ACC112 (cell line): ENCODE data around the gene LTB.

ENCODE experiments used
- H2AFZ ChIP-seq: fragments of 200-600 bp; sonication (generic); one replicate; pipeline ENCODE4 v1.6.0; 2017; ENCODE audit warnings: antibody characterized with exemption, low read length; ENCODE audit not compliant: unreplicated experiment
- H3K27ac ChIP-seq: fragments of 200-600 bp; sonication (generic); 2 replicates; pipeline ENCODE4 v1.5.1; 2014; ENCODE audit warnings: low read depth, mild to moderate bottlenecking, antibody characterized with exemption, low read length, moderate library complexity
- H3K27me3 ChIP-seq: fragments of 200-600 bp; sonication (generic); 2 replicates; pipeline ENCODE4 v1.6.1; 2014; ENCODE audit warnings: mild to moderate bottlenecking, antibody characterized with exemption, low read length, moderate library complexity, mixed read lengths; ENCODE audit not compliant: insufficient read depth
- H3K36me3 ChIP-seq: fragments of 200-600 bp; sonication (generic); 2 replicates; pipeline ENCODE4 v1.6.1; 2016; ENCODE audit warnings: mild to moderate bottlenecking, antibody characterized with exemption, low read length, moderate library complexity, mixed read lengths; ENCODE audit not compliant: insufficient read depth
- H3K4me1 ChIP-seq: fragments of 200-600 bp; sonication (generic); one replicate; pipeline ENCODE4 v1.6.1; 2016; ENCODE audit warnings: low read length, mixed read lengths; ENCODE audit not compliant: insufficient read depth, unreplicated experiment, control insufficient read depth
- H3K4me3 ChIP-seq: fragments of 200-600 bp; sonication (generic); 2 replicates; pipeline ENCODE4 v1.5.1; 2014; ENCODE audit warnings: mild to moderate bottlenecking, low read depth, low read length
- H3K79me2 ChIP-seq: fragments of 200-600 bp; sonication (generic); one replicate; pipeline ENCODE4 v1.6.0; 2016; ENCODE audit warnings: low read length; ENCODE audit not compliant: control insufficient read depth, unreplicated experiment, insufficient read depth

LTB gene

DNA sequence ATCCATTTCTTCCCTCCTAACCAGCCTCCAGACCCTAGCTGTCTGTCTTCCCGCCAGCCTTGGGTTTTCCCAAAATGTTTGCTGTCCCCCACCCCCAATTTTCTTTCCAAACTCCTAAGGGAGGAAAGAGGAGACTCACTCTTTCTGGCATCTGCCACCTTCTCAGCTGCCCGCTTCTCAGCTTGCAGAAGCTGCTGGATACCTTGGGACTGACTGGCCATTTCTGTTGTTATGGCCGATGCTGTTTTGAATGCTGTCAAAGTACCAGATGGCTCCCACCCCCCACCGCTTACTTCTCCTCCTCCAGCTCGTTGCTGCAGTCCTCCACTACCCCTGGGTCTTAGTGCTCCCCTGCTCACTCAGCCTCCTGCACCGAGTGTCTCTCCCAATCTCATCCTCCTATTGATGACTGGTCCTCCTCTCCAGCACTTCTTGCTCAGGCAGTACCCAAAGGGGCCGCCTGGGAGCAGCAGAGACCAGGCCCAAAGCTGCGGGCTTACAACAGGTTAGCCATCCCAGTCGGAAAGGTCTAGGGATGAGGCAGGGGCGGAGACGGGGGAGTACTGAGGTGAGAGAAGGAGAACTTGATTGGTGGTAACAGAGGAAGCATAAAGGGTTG is 35.8 kb downstream of the LTB start, which contains the start of gene ATP6V1G2:
Gene ATP6V1G2 (minus strand): TSS at position 270 of the 619 bp plus-strand sequence. CDS start 49 bp downstream, at position 221.
- peaks cover 24% of the 10 kb centered on the region for H3K4me1 ChIP-seq

DNA sequence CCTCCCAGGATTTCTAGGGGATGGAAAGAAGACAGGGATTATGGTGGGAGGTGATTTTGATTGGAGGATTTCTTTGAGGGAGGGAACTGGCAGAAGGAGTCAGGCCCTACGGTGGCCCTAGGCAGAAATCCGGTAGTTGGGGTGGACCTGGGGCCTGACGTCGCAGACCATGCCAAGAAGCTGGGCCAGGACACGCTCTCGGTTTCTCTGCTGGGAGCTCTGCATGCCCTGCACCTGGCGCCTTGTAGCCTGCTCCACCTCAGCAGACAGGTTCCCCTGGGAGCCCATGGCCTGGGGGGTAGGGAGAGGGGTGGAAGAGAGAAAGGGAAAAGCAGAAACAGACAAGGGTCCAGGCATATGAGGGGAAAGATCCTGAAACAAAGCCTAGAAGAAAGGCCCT is 36.9 kb downstream of the LTB start:
- H3K27me3 ChIP-seq = no peaks in the 10 kb centered on the region
- H3K79me2 ChIP-seq = peaks cover 39% of the 10 kb centered on the region
- H3K4me3 ChIP-seq = peak overlapping the region; percentile 76; the same call in 1 of the 2 replicates
- H3K4me1 ChIP-seq = peaks cover 24% of the 10 kb centered on the region
- H3K36me3 ChIP-seq = peaks cover 4% of the 10 kb centered on the region
- no peak overlapping the region for H3K27ac ChIP-seq
- no peak overlapping the region for H2AFZ ChIP-seq

More for the DNA sequence above, 35.8 kb downstream of the LTB start, which contains the start of gene ATP6V1G2:
- Histone ChIP-seq H3K79me2 (peaks cover 27% of the 10 kb centered on the region), H3K27ac (peak within 1 kb of the TSS; percentile 65; the same call in 1 of the 2 replicates), H3K27me3 (no peaks in the 10 kb centered on the region), H3K36me3 (no peaks in the 10 kb centered on the region), H3K4me3 (peak within 1 kb of the TSS; percentile 76), H2AFZ (peak within 1 kb of the TSS; percentile 88)

- peaks cover 45% of the 10 kb centered on the region for H3K79me2 ChIP-seq
- H2AFZ ChIP-seq = no peak overlapping the region
- no peak overlapping the region for H3K27ac ChIP-seq
- H3K4me3 ChIP-seq = no peak overlapping the region
- H3K27me3 ChIP-seq = no peaks in the 10 kb centered on the region
- peaks cover 30% of the 10 kb centered on the region for H3K4me1 ChIP-seq
- H3K36me3 ChIP-seq = peaks cover 10% of the 10 kb centered on the region
These were observed 37.5 kb downstream of the LTB start for GRCh38 chr6:31544676-31545075.

DNA sequence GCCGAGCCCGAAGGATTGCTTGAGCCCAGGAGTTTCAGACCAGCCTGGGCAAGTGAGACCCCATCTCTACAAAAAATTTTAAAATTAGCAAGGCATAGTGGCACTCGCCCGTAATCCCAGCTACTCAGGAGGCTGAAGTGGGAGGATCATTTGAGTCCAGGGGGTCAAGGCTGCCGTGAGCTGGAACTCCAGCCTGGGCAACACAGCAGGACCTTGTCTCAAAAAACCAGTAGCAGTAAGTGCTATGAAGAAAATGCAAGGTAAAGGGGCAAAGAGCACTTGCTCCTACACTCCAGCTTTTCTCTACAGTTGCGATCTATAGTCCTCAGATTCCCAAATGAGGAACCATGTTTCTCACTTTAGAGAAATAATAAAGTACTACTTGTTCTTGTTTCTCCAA is 38.6 kb downstream of the LTB start:
- Histone ChIP-seq H3K79me2 (peaks cover 52% of the 10 kb centered on the region), H3K4me1 (peaks cover 38% of the 10 kb centered on the region), H3K4me3 (no peak overlapping the region), H3K27ac (no peak overlapping the region), H3K27me3 (no peaks in the 10 kb centered on the region), H2AFZ (no peak overlapping the region), H3K36me3 (peaks cover 19% of the 10 kb centered on the region)

GRCh38 chr6:31541658-31542521 is 40.3 kb downstream of the LTB start, which contains the start of gene DDX39B:
Gene DDX39B (minus strand): TSS chr6:31542003. CDS start chr6:31540532, 1,471 bp downstream.
- Histone ChIP-seq H3K4me3 (peak within 1 kb of the TSS; percentile 82), H2AFZ (no peak within 1 kb of the TSS), H3K4me1 (peaks cover 31% of the 10 kb centered on the region), H3K36me3 (peaks cover 25% of the 10 kb centered on the region), H3K27me3 (no peaks in the 10 kb centered on the region), H3K27ac (peak within 1 kb of the TSS; percentile 97), H3K79me2 (peaks cover 54% of the 10 kb centered on the region)

DNA sequence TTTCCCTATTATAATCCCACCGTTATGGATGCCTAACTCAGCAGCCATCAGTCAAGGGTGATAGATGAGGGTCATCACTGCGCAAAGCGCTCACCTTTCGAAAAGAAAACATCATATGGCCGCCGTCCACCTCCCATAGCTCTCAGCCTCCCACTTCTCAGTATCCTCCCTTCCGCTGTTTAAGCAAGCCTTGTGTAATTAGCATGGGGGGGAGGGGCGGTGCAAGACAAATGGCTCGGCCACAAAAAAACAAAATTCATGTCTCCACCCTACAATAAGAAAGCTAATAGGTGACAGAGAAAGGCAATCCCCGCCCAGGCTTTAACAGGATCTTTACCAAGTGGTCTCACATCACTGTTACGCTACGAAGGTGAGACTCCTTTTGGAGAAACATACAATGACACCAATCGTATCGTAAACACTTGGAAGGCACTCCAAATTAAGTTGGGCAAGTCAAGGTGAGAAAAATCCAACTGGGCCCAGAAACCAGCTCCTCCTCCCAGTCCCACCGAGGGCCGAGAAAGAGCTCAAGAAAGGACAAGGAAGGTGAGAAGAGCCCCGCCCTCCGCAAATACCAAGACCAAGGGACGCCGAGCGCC is 41.1 kb downstream of the LTB start:
- peak overlapping the region; percentile 82 for H3K4me3 ChIP-seq
- peaks cover 61% of the 10 kb centered on the region for H3K79me2 ChIP-seq
- peaks cover 31% of the 10 kb centered on the region for H3K4me1 ChIP-seq
- H3K27ac ChIP-seq = peak overlapping the region; percentile 97
- no peak overlapping the region for H2AFZ ChIP-seq
- H3K36me3 ChIP-seq = peaks cover 32% of the 10 kb centered on the region
- no peaks in the 10 kb centered on the region for H3K27me3 ChIP-seq

DNA sequence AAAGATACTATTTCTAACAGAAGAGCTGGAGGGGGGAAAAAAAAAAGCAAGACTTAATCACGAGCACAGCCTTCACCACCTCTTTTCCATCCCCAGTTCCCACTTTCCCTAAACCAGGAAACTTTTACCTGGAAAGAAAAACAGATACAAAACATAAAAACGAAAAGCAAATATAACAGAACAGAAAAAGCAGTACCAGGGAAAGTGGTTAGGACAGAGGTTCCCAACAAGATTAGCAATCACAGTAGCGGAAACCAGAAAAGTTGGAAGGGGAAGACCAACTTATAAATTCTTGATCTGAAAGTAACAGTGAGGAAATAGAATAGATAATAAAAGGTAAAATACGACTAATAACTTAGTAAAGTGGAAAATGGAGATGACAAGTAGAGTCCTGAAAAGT is 41.6 kb downstream of the LTB start:
- H3K4me1 ChIP-seq = peaks cover 27% of the 10 kb centered on the region
- H3K27ac ChIP-seq = peak overlapping the region; percentile 97
- peak overlapping the region; percentile 82 for H3K4me3 ChIP-seq
- no peaks in the 10 kb centered on the region for H3K27me3 ChIP-seq
- H2AFZ ChIP-seq = no peak overlapping the region
- H3K36me3 ChIP-seq = peaks cover 37% of the 10 kb centered on the region
- H3K79me2 ChIP-seq = peaks cover 66% of the 10 kb centered on the region

- no peak overlapping the region for H2AFZ ChIP-seq
- H3K36me3 ChIP-seq = peaks cover 51% of the 10 kb centered on the region
- peaks cover 75% of the 10 kb centered on the region for H3K79me2 ChIP-seq
- H3K27me3 ChIP-seq = no peaks in the 10 kb centered on the region
- no peak overlapping the region for H3K27ac ChIP-seq
- H3K4me1 ChIP-seq = peaks cover 26% of the 10 kb centered on the region
- peak overlapping the region; percentile 82 for H3K4me3 ChIP-seq
These were observed 43.3 kb downstream of the LTB start for GRCh38 chr6:31538805-31539400.

GRCh38 chr6:31535538-31536324 is 46.5 kb downstream of the LTB start:
- Histone ChIP-seq H3K27me3 (no peaks in the 10 kb centered on the region), H3K4me1 (peaks cover 19% of the 10 kb centered on the region), H3K4me3 (no peak overlapping the region), H3K79me2 (peaks cover 61% of the 10 kb centered on the region), H3K36me3 (peaks cover 69% of the 10 kb centered on the region), H3K27ac (no peak overlapping the region), H2AFZ (no peak overlapping the region)
